H1 (cell line): Measurements from ENCODE around the gene CD226.

Source experiments
- ATF2 ChIP-seq: IDR thresholded peaks from 2 replicates; pipeline ENCODE4 v1.6.1; 2012; ENCODE audit warnings: low read length, inconsistent platforms
- CHD2 ChIP-seq: IDR thresholded peaks from 2 replicates; pipeline ENCODE4 v1.6.1; 2012; ENCODE audit warnings: low read length, improper control_type of control experiment
- CTCF ChIP-seq, 3 experiments: IDR thresholded peaks; 1 replicate in 2 of 3; 2 replicates in 1 of 3; pipeline versions ENCODE4 v1.5.1 to v1.6.1; 2011; ENCODE audit warnings: low read length in 3 of 3, mild to moderate bottlenecking in 3 of 3, inconsistent platforms in 2 of 3, low read depth in 1 of 3, moderate library complexity in 1 of 3; ENCODE audit not compliant: insufficient read depth in 1 of 3; ENCODE audit errors: control extremely low read depth in 1 of 3
- EZH2 ChIP-seq: fragments of 200-600 bp; sonication (generic); IDR thresholded peaks from 2 replicates; pipeline ENCODE4 v1.7.1; 2012; ENCODE audit warnings: low read depth, mild to moderate bottlenecking, moderate library complexity, low read length, inconsistent platforms; ENCODE audit not compliant: severe bottlenecking
- GABPA ChIP-seq: IDR thresholded peaks from 2 replicates; pipeline ENCODE4 v1.6.1; 2011; ENCODE audit warnings: mild to moderate bottlenecking, low read length, moderate library complexity, borderline replicate concordance; ENCODE audit not compliant: insufficient read depth
- HDAC2 ChIP-seq, 2 experiments: fragments of 300-600 bp in 1 of 2; sonication (generic) in 1 of 2; IDR thresholded peaks; 2 replicates each; pipeline ENCODE4 v1.6.1; 2011 to 2012; ENCODE audit warnings: low read depth in 2 of 2, low read length in 2 of 2, mild to moderate bottlenecking in 2 of 2, moderate library complexity in 2 of 2, borderline replicate concordance in 1 of 2, inconsistent platforms in 1 of 2
- MAX ChIP-seq: IDR thresholded peaks from 2 replicates; pipeline ENCODE4 v1.6.1; 2012; ENCODE audit warnings: inconsistent platforms
- NRF1 ChIP-seq: IDR thresholded peaks from 2 replicates; pipeline ENCODE4 v1.6.1; 2011; ENCODE audit warnings: mild to moderate bottlenecking, low read depth, low read length, improper control_type of control experiment
- POLR2A ChIP-seq, 2 experiments: IDR thresholded peaks; 1 replicate in 1 of 2; 2 replicates in 1 of 2; pipeline ENCODE4 v1.6.1; 2011; ENCODE audit warnings: low read depth in 2 of 2, low read length in 2 of 2, mild to moderate bottlenecking in 2 of 2; ENCODE audit errors: control extremely low read depth in 1 of 2
- POU5F1 ChIP-seq: IDR thresholded peaks from 2 replicates; pipeline ENCODE4 v1.6.1; 2011; ENCODE audit warnings: low read depth, mild to moderate bottlenecking, low read length, moderate library complexity

DNA sequence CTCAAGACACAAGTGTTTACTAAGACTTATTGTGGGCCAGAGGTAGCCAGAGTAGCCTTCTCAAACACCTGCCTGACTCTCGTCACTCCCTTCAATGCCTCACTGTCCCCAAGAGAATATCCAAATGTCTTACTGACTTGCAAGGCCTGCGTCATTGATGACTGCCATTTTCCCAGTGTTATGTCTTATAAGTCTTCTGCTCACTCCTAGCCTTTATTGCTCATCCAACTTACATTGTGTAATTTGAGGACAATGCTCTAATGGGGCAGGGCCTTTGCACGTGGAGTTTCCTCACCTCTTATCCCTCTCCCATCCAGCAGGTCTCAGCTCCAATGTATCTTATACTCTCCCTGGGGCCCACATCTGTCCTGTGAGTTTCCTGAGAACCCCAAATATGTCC is 10.1 kb upstream of the CD226 start:
- TF ChIP-seq ATF2 (no peak), NRF1 (no peak), EZH2 (no peak), MAX (no peak), CTCF (IDR thresholded peaks at IDR 0.05; ENCODE audit: control extremely low read depth in 1 of 3, insufficient read depth in 1 of 3, low read depth in 1 of 3, low read length in 3 of 3) (no peak), CHD2 (no peak), GABPA (no peak), POU5F1 (no peak), POLR2A (IDR thresholded peaks at IDR 0.05; ENCODE audit: control extremely low read depth in 1 of 2, low read depth in 2 of 2, low read length in 2 of 2) (no peak), HDAC2 (IDR thresholded peaks at IDR 0.05; ENCODE audit: borderline replicate concordance in 1 of 2, low read depth in 2 of 2, low read length in 2 of 2) (no peak)
